Mesendoderm (in vitro differentiated cells): Measurements from ENCODE around the gene POLR2I.
"Not testable (repeated sequence)": the region's sequence is repeated elsewhere in the genome, so short reads cannot be mapped to it uniquely, and the experiment has no call there.

ENCODE experiments used
- DNase-seq: peaks from one replicate; pipeline ENCODE4 v3.0.0; 2013
- H2AK5ac ChIP-seq: 2 replicates; pipeline ENCODE4 v1.6.1; 2013; ENCODE audit warnings: low read length, inconsistent platforms
- H2BK120ac ChIP-seq: 2 replicates; pipeline ENCODE4 v1.6.1; 2013; ENCODE audit warnings: low read depth, mild to moderate bottlenecking, low read length, moderate library complexity, mixed read lengths
- H2BK15ac ChIP-seq: replicated peaks from 2 replicates; pipeline ENCODE4 v1.6.1; 2013; ENCODE audit warnings: low read depth, mild to moderate bottlenecking, moderate library complexity
- H2BK5ac ChIP-seq: 2 replicates; pipeline ENCODE4 v1.6.1; 2013; ENCODE audit warnings: low read length, inconsistent platforms
- H3K18ac ChIP-seq: 2 replicates; pipeline ENCODE4 v1.6.1; 2013; ENCODE audit warnings: mild to moderate bottlenecking, low read length, mixed read lengths
- H3K23ac ChIP-seq: one replicate; pipeline ENCODE4 v1.6.1; 2013; ENCODE audit warnings: low read length
- H3K27ac ChIP-seq: 2 replicates; pipeline ENCODE4 v1.5.1; 2013; ENCODE audit warnings: low read depth, mild to moderate bottlenecking, inconsistent platforms, low read length, moderate library complexity
- H3K27me3 ChIP-seq: 2 replicates; pipeline ENCODE4 v1.6.1; 2013; ENCODE audit warnings: low read length, control low read depth, mild to moderate bottlenecking, inconsistent platforms; ENCODE audit not compliant: insufficient read depth, poor library complexity
- H3K36me3 ChIP-seq: 2 replicates; pipeline ENCODE4 v1.6.1; 2013; ENCODE audit warnings: low read length, inconsistent platforms; ENCODE audit not compliant: control insufficient read depth, insufficient read depth
- H3K4ac ChIP-seq: one replicate; pipeline ENCODE4 v1.6.1; 2013; ENCODE audit warnings: low read depth, mild to moderate bottlenecking, low read length, moderate library complexity
- H3K4me1 ChIP-seq: 2 replicates; pipeline ENCODE4 v1.6.1; 2013; ENCODE audit warnings: low read depth, low read length, inconsistent platforms; ENCODE audit not compliant: control insufficient read depth
- H3K4me2 ChIP-seq: 2 replicates; pipeline ENCODE4 v1.6.1; 2013; ENCODE audit warnings: low read length
- H3K4me3 ChIP-seq: 2 replicates; pipeline ENCODE4 v1.5.1; 2013; ENCODE audit warnings: mild to moderate bottlenecking, low read length
- H3K56ac ChIP-seq: one replicate; pipeline ENCODE4 v1.6.1; 2013; ENCODE audit warnings: low read length
- H3K79me1 ChIP-seq: 2 replicates; pipeline ENCODE4 v1.6.1; 2013; ENCODE audit warnings: low read length, inconsistent platforms
- H3K79me2 ChIP-seq: 2 replicates; pipeline ENCODE4 v1.6.1; 2013; ENCODE audit warnings: mild to moderate bottlenecking, low read length; ENCODE audit not compliant: control insufficient read depth, insufficient read depth
- H3K9ac ChIP-seq: 2 replicates; pipeline ENCODE4 v1.6.1; 2013; ENCODE audit warnings: low read length, inconsistent platforms
- H4K5ac ChIP-seq: one replicate; pipeline ENCODE4 v1.6.1; 2013; ENCODE audit warnings: low read length
- H4K8ac ChIP-seq: one replicate; pipeline ENCODE4 v1.6.1; 2013; ENCODE audit warnings: low read depth, mild to moderate bottlenecking, control low read depth, low read length, moderate library complexity
- WGBS: extraction: QIAGEN DNeasy Blood & Tissue Kit; methylation state at CpG from one replicate; pipeline ENCODE4 v1.1.7; 2013; ENCODE audit warnings: low lambda C conversion rate, missing lambda C conversion rate; ENCODE audit not compliant: insufficient coverage; ENCODE audit errors: extremely low coverage; 5-methylcytosine and 5-hydroxymethylcytosine counted together

The POLR2I gene

GRCh38 chr19:36073121-36073876 is 41.4 kb downstream of the POLR2I start:
- Histone ChIP-seq H2BK15ac (no peak overlapping the region), H3K23ac (no peak overlapping the region), H3K27me3 (no peaks in the 10 kb centered on the region), H3K18ac (no peak overlapping the region), H3K9ac (no peak overlapping the region), H3K4me3 (no peak overlapping the region), H3K56ac (no peak overlapping the region), H4K8ac (no peak overlapping the region), H2BK120ac (no peak overlapping the region), H4K5ac (no peak overlapping the region), H3K36me3 (peaks cover 8% of the 10 kb centered on the region), H3K4me2 (no peak overlapping the region), H3K4me1 (no peaks in the 10 kb centered on the region), H3K79me2 (no peaks in the 10 kb centered on the region), H3K4ac (no peak overlapping the region), H3K79me1 (no peaks in the 10 kb centered on the region), H3K27ac (no peak overlapping the region), H2BK5ac (no peak overlapping the region), H2AK5ac (no peak overlapping the region)
- WGBS = no CpG with 5 or more reads among the region's 10 CpGs
- DNase-seq = no peak

DNA sequence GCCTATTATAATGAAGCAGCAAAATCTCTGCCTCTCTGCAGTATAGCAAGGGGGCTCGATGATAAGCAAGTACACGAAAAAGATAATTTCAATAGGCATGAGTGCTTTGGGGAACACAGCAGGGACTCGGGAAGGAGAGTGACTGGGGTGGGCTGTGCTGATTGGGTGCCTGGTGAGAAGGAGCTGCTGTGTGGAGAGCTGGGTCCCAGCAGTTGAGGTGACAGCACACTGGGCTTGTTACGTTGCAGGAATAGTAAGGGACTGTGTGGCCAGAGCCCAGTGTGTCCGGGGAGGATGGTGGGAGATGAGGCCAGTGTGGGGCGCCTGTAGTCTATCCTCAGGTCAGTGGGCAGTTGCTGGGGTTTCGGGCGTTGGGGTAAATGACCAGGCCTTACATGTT is 42.6 kb downstream of the POLR2I start:
- no peaks in the 10 kb centered on the region for H3K4me1 ChIP-seq
- H2BK120ac ChIP-seq = no peak overlapping the region
- no peaks in the 10 kb centered on the region for H3K79me2 ChIP-seq
- no peak overlapping the region for H3K4me3 ChIP-seq
- no peak for DNase-seq
- no peaks in the 10 kb centered on the region for H3K79me1 ChIP-seq
- no peak overlapping the region for H3K4me2 ChIP-seq
- H3K23ac ChIP-seq = no peak overlapping the region
- H3K27ac ChIP-seq = no peak overlapping the region
- no peak overlapping the region for H2BK15ac ChIP-seq
- no peak overlapping the region for H2AK5ac ChIP-seq
- H4K8ac ChIP-seq = no peak overlapping the region
- H3K56ac ChIP-seq = no peak overlapping the region
- no peak overlapping the region for H2BK5ac ChIP-seq
- no peak overlapping the region for H4K5ac ChIP-seq
- WGBS = no CpG with 5 or more reads among the region's 8 CpGs
- no peak overlapping the region for H3K18ac ChIP-seq
- no peak overlapping the region for H3K9ac ChIP-seq
- no peak overlapping the region for H3K4ac ChIP-seq
- H3K27me3 ChIP-seq = no peaks in the 10 kb centered on the region
- H3K36me3 ChIP-seq = peaks cover 13% of the 10 kb centered on the region

DNA sequence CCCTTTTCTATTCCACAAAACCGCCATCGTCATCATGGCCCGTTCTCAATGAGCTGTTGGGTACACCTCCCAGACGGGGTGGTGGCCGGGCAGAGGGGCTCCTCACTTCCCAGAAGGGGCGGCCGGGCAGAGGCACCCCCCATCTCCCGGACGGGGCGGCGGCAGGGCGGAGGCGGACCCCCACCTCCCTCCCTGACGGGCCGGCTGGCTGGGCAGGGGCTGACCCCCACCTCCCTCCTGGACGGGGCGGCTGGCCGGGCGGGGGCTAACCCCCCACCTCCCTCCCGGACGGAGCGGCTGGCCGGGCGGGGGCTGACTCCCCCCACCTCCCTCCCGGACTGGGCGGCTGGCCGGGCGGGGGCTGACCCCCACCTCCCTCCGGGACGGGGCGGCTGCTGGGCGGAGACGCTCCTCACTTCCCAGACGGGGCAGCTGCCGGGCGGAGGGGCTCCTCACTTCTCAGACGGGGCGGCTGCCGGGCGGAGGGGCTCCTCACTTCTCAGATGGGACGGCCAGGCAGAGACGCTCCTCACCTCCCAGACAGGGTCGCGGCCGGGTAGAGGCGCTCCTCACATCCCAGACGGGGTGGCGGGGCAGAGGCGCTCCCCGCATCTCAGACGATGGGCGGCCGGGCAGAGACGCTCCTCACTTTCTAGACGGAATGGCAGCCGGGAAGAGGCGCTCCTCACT is 45.7 kb downstream of the POLR2I start:
- not testable (repeated sequence) for H2BK120ac ChIP-seq, H3K4me1 ChIP-seq, H3K27ac ChIP-seq, H3K23ac ChIP-seq, H3K79me2 ChIP-seq, H4K5ac ChIP-seq, H3K4ac ChIP-seq, DNase-seq, H3K27me3 ChIP-seq, H3K4me3 ChIP-seq, H3K9ac ChIP-seq, H3K4me2 ChIP-seq, H2BK15ac ChIP-seq, H3K18ac ChIP-seq, H2BK5ac ChIP-seq, H4K8ac ChIP-seq, H3K56ac ChIP-seq, H2AK5ac ChIP-seq, H3K79me1 ChIP-seq
- WGBS = no CpG with 5 or more reads among the region's 57 CpGs
- H3K36me3 ChIP-seq = peaks cover 21% of the 10 kb centered on the region

DNA sequence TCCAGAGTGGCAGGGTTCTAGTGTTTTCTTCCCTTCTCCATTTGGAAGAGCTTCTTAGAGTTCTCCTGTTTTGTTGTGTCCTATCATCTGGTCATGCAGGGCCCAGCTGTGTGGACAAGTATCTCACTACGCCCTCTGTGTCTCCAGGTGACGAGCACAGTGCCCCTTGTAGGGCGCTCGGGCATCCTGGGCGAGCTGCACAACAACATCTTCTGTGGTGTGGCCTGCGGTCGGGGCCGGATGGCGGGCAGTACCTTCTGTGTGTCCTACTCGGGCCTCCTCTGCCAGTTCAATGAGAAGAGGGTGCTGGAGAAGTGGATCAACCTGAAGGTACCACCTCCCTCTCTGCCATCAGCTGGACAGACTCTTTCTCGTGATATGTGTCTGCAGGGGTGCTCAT is 47.0 kb downstream of the POLR2I start:
- Histone ChIP-seq H3K27ac (no peak overlapping the region), H3K27me3 (no peaks in the 10 kb centered on the region), H3K18ac (no peak overlapping the region), H3K79me2 (no peaks in the 10 kb centered on the region), H4K8ac (no peak overlapping the region), H3K23ac (no peak overlapping the region), H3K4me2 (no peak overlapping the region), H2BK5ac (no peak overlapping the region), H3K4me1 (no peaks in the 10 kb centered on the region), H3K4me3 (no peak overlapping the region), H2BK120ac (no peak overlapping the region), H3K9ac (no peak overlapping the region), H2AK5ac (no peak overlapping the region), H3K36me3 (peaks cover 19% of the 10 kb centered on the region), H3K56ac (no peak overlapping the region), H4K5ac (no peak overlapping the region), H2BK15ac (no peak overlapping the region), H3K79me1 (peaks cover 2% of the 10 kb centered on the region), H3K4ac (no peak overlapping the region)
- DNase-seq = no peak
- WGBS = no CpG with 5 or more reads among the region's 11 CpGs

DNA sequence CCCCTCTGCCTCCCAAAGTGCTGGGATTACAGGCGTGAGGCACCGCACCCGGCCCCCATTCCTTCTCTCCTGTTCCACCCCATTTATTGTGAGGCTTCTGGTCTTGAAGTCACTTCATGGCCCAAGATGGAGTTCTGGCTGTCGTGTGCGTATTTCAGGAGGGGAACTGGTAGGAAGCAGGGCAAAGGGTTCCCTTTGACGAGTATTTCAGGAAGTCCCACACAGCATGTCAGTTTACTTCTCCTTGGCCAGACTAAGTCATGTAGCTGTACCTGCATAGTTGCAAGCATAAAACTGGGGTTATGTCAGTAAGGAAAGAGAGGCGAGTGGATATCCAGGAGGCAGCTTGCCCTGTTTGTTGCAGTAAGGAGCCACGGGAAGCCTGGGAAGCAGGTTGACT is 49.8 kb downstream of the POLR2I start:
- H3K27me3 ChIP-seq = no peaks in the 10 kb centered on the region
- H2BK5ac ChIP-seq = no peak overlapping the region
- H3K9ac ChIP-seq = no peak overlapping the region
- no peak for DNase-seq
- peaks cover 1% of the 10 kb centered on the region for H3K79me2 ChIP-seq
- H4K8ac ChIP-seq = no peak overlapping the region
- no CpG with 5 or more reads among the region's 8 CpGs for WGBS
- peaks cover 5% of the 10 kb centered on the region for H3K79me1 ChIP-seq
- H3K23ac ChIP-seq = no peak overlapping the region
- H3K4me1 ChIP-seq = no peaks in the 10 kb centered on the region
- H3K27ac ChIP-seq = no peak overlapping the region
- no peak overlapping the region for H2BK15ac ChIP-seq
- no peak overlapping the region for H2BK120ac ChIP-seq
- H3K4me3 ChIP-seq = no peak overlapping the region
- no peak overlapping the region for H4K5ac ChIP-seq
- H3K4me2 ChIP-seq = no peak overlapping the region
- H3K4ac ChIP-seq = no peak overlapping the region
- H3K36me3 ChIP-seq = peaks cover 21% of the 10 kb centered on the region
- H3K56ac ChIP-seq = no peak overlapping the region
- H3K18ac ChIP-seq = no peak overlapping the region
- no peak overlapping the region for H2AK5ac ChIP-seq
